K562 treated with DMSO at 1 percent for 24 hours (cell line): ENCODE results near the gene NABP2. TPM values are rescaled to one million over a fixed set of nuclear protein-coding genes. Genes with fewer than 3 reads are reported as not detected.

Experiments used
- total RNA-seq: library from RNA; unstranded; fragments of 300-600 nt; gene quantifications from 2 replicates; pipeline ENCODE4 v1.2.3, GENCODE V29; 2022; ENCODE audit warnings: low read depth; ENCODE audit not compliant: insufficient read depth

Gene NABP2
- total RNA-seq = 47.7 and 52.8 TPM in 2 replicates

GRCh38 chr12:56224102-56224701 lies at the start of gene NABP2:
TSS of gene NABP2 (plus strand) at chr12:56224342. CDS start at chr12:56224857, 515 bp downstream.

GRCh38 chr12:56189099-56189917 lies 34.8 kb upstream of the NABP2 start, which contains the start of gene SMARCC2:
TSS of gene SMARCC2 (minus strand) at chr12:56189483. CDS start at chr12:56189461, 22 bp downstream.

GRCh38 chr12:56221757-56222530 lies 2.2 kb upstream of the NABP2 start, which contains the start of gene RNF41:
TSS of gene RNF41 (minus strand) at chr12:56221922. CDS start at chr12:56214047, 7,875 bp downstream.

GRCh38 chr12:56229916-56230431 lies 5.8 kb downstream of the NABP2 start, which contains the start of gene SLC39A5:
TSS of gene SLC39A5 (plus strand) at chr12:56230051. CDS start at chr12:56231275, 1,224 bp downstream.

GRCh38 chr12:56258068-56258819 lies 34.1 kb downstream of the NABP2 start, which contains the start of gene ANKRD52:
TSS of gene ANKRD52 (minus strand) at chr12:56258384. CDS start at chr12:56258269, 115 bp downstream.

GRCh38 chr12:56266693-56267442 lies 42.7 kb downstream of the NABP2 start, which contains the start of gene COQ10A:
TSS of gene COQ10A (plus strand) at chr12:56266942. CDS start at chr12:56267119, 177 bp downstream.

Other genes starting within 250 kb of the NABP2 start
- gene SUOX, start 227.1 kb upstream of the NABP2 start, total RNA-seq = 41.6 and 44.3 TPM in 2 replicates
- 26.2 and 31.1 TPM in 2 replicates for gene IKZF4, start 203.3 kb upstream of the NABP2 start, total RNA-seq
- 352 and 367 TPM in 2 replicates for gene RPS26, start 182.4 kb upstream of the NABP2 start, total RNA-seq
- gene ERBB3, start 144.2 kb upstream of the NABP2 start, total RNA-seq = 6.3 TPM in 2 replicates
- gene PA2G4, start 119.8 kb upstream of the NABP2 start, total RNA-seq = 161 and 163 TPM in 2 replicates
- gene RPL41, start 107.7 kb upstream of the NABP2 start, total RNA-seq = 3,973 and 4,172 TPM in 2 replicates
- gene ZC3H10, start 106.1 kb upstream of the NABP2 start, total RNA-seq = 3.5 and 4.6 TPM in 2 replicates
- 146 and 181 TPM in 2 replicates for gene ESYT1, start 96.1 kb upstream of the NABP2 start, total RNA-seq
- 42.6 and 50.4 TPM in 2 replicates for gene MYL6B, start 71.8 kb upstream of the NABP2 start, total RNA-seq
- gene MYL6, start 66.0 kb upstream of the NABP2 start, total RNA-seq = 963 and 965 TPM in 2 replicates
- 75.9 and 76.4 TPM in 2 replicates for gene SMARCC2, start 34.9 kb upstream of the NABP2 start, total RNA-seq
- gene RNF41, start 2.4 kb upstream of the NABP2 start, total RNA-seq = 50.0 and 51.1 TPM in 2 replicates
- not detected in 2 replicates for gene SLC39A5, start 5.7 kb downstream of the NABP2 start, total RNA-seq
- 28.5 and 29.8 TPM in 2 replicates for gene ANKRD52, start 34.0 kb downstream of the NABP2 start, total RNA-seq
- 46.4 and 47.3 TPM in 2 replicates for gene COQ10A, start 42.6 kb downstream of the NABP2 start, total RNA-seq
- 151 and 158 TPM in 2 replicates for gene CS, start 76.0 kb downstream of the NABP2 start, total RNA-seq
- gene CNPY2, start 91.6 kb downstream of the NABP2 start, total RNA-seq = 88.9 and 95.2 TPM in 2 replicates
- 29.3 and 34.1 TPM in 2 replicates for gene PAN2, start 109.7 kb downstream of the NABP2 start, total RNA-seq
- gene IL23A, start 114.5 kb downstream of the NABP2 start, total RNA-seq = 15.3 and 19.8 TPM in 2 replicates
- gene STAT2, start 135.8 kb downstream of the NABP2 start, total RNA-seq = 52.4 and 61.2 TPM in 2 replicates
- gene APOF, start 138.5 kb downstream of the NABP2 start, total RNA-seq = not detected in 2 replicates
- 42.8 and 43.4 TPM in 2 replicates for gene TIMELESS, start 225.1 kb downstream of the NABP2 start, total RNA-seq
- gene MIP, start 230.3 kb downstream of the NABP2 start, total RNA-seq = not detected in 2 replicates
- gene SPRYD4, start 244.2 kb downstream of the NABP2 start, total RNA-seq = 1.1 and 1.4 TPM in 2 replicates